Stomach (tissue), 4 donors: Measurements from ENCODE around the gene ADCK2.
"Not testable (repeated sequence)": the region's sequence is repeated elsewhere in the genome, so short reads cannot be mapped to it uniquely, and the experiment has no call there.

Experiments used
- CTCF ChIP-seq, 7 experiments: fragments of 450-650 bp in 4 of 7; fragments of 200-600 bp in 3 of 7; sonication (generic) in 3 of 7; IDR thresholded peaks; one replicate each; pipeline ENCODE4 v1.5.1; 2016 to 2019; ENCODE audit warnings: antibody characterized with exemption in 7 of 7, control low read depth in 2 of 7, mild to moderate bottlenecking in 1 of 7
- EP300 ChIP-seq: sonication (generic); formaldehyde crosslinking; IDR thresholded peaks from one replicate; pipeline ENCODE4 v1.6.1; 2017; ENCODE audit warnings: antibody characterized with exemption
- POLR2A ChIP-seq, 4 donors: fragments of 450-650 bp; IDR thresholded peaks; one replicate each; pipeline ENCODE4 v1.6.1; 2016; ENCODE audit warnings: antibody characterized with exemption in 4 of 4, control low read depth in 2 of 4, mild to moderate bottlenecking in 1 of 4, moderate library complexity in 1 of 4
- POLR2AphosphoS5 ChIP-seq, 3 donors: sonication (generic); formaldehyde crosslinking; IDR thresholded peaks; one replicate each; pipeline ENCODE4 v1.6.1; 2016; ENCODE audit warnings: antibody characterized with exemption in 3 of 3

GRCh38 chr7:140743255-140743654 is 70.5 kb downstream of the ADCK2 start:
- not testable (repeated sequence) for TF ChIP-seq CTCF (IDR thresholded peaks at IDR 0.05); POLR2A (IDR thresholded peaks at IDR 0.05); EP300; POLR2AphosphoS5 (IDR thresholded peaks at IDR 0.05)
